Endothelial cell (in vitro differentiated cells): ENCODE measurements around the gene KIF24. TPM values are rescaled to one million over a fixed set of nuclear protein-coding genes. Genes with fewer than 3 reads are reported as not detected.

Experiments
- DNase-seq: peaks from one replicate; pipeline ENCODE4 v3.0.0; 2021; ENCODE audit warnings: low spot score
- H3K27ac Mint-ChIP-seq: one replicate; pipeline ENCODE4 v1.8.0; 2021; ENCODE audit warnings: mixed read lengths, inconsistent platforms; ENCODE audit not compliant: unreplicated experiment
- H3K27me3 Mint-ChIP-seq: one replicate; pipeline ENCODE4 v1.8.0; 2021; ENCODE audit warnings: mild to moderate bottlenecking, moderate library complexity, mixed read lengths, inconsistent platforms; ENCODE audit not compliant: unreplicated experiment
- H3K36me3 Mint-ChIP-seq: one replicate; pipeline ENCODE4 v1.8.0; 2021; ENCODE audit warnings: mild to moderate bottlenecking, low read depth, mixed read lengths, inconsistent platforms; ENCODE audit not compliant: unreplicated experiment
- H3K4me1 Mint-ChIP-seq: one replicate; pipeline ENCODE4 v1.8.0; 2021; ENCODE audit warnings: mild to moderate bottlenecking, mixed read lengths, inconsistent platforms; ENCODE audit not compliant: unreplicated experiment
- H3K4me3 Mint-ChIP-seq: one replicate; pipeline ENCODE4 v1.8.0; 2021; ENCODE audit warnings: mild to moderate bottlenecking, mixed read lengths, inconsistent platforms; ENCODE audit not compliant: unreplicated experiment
- H3K9me3 Mint-ChIP-seq: one replicate; pipeline ENCODE4 v1.8.0; 2021; ENCODE audit warnings: mixed read lengths, inconsistent platforms; ENCODE audit not compliant: unreplicated experiment
- CTCF ChIP-seq: fragments of 200-600 bp; sonication (generic); IDR thresholded peaks from one replicate; pipeline ENCODE4 v1.5.0; 2021; ENCODE audit warnings: antibody characterized with exemption; ENCODE audit not compliant: unreplicated experiment
- long read RNA-seq: library from polyadenylated mRNA; unstranded; transcript quantifications from one replicate; pipeline ENCODE4 v2.0.0, GENCODE V29; 2020; ENCODE audit not compliant: unreplicated experiment
- total RNA-seq: library from RNA; stranded (reverse); fragmentation: NEBNext Ultra II Directional; extraction: Animal tissue kit (Norgen Biotek cat#: 25700); gene quantifications from one replicate; pipeline ENCODE4 v1.2.1, GENCODE V29; 2021; ENCODE audit not compliant: unreplicated experiment

The KIF24 gene
- total RNA-seq = 2.2 TPM
- long read RNA-seq = 0 reads

- peak within 1 kb of the TSS; percentile 99 for H3K27ac Mint-ChIP-seq
- H3K9me3 Mint-ChIP-seq = no peaks in the 10 kb centered on the region
- peak within 1 kb of the TSS; percentile 98 for H3K4me3 Mint-ChIP-seq
- H3K36me3 Mint-ChIP-seq = peaks cover 3% of the 10 kb centered on the region
- no peak for TF ChIP-seq CTCF
- peaks cover 13% of the 10 kb centered on the region for H3K4me1 Mint-ChIP-seq
- peaks cover 5% of the 10 kb centered on the region for H3K27me3 Mint-ChIP-seq
- peak; percentile 95 for DNase-seq
These were observed at the start of gene KIF24, which contains the start of gene NUDT2 for GRCh38 chr9:34328987-34329832. Gene KIF24, minus strand, starts transcription at chr9:34329268. Its CDS starts 17,922 bp downstream, at chr9:34311346. Gene NUDT2, plus strand, starts transcription at chr9:34329569. Its CDS starts 9,471 bp downstream, at chr9:34339040.

GRCh38 chr9:34378376-34379060 lies 49.5 kb upstream of the KIF24 start:
- H3K4me3 Mint-ChIP-seq = peak overlapping the region; percentile 39
- no peaks in the 10 kb centered on the region for H3K9me3 Mint-ChIP-seq
- H3K36me3 Mint-ChIP-seq = peaks cover 11% of the 10 kb centered on the region
- peaks cover 34% of the 10 kb centered on the region for H3K27me3 Mint-ChIP-seq
- peaks cover 32% of the 10 kb centered on the region for H3K4me1 Mint-ChIP-seq
- TF ChIP-seq CTCF = no peak
- DNase-seq = no peak
- peak overlapping the region; percentile 44 for H3K27ac Mint-ChIP-seq

DNA sequence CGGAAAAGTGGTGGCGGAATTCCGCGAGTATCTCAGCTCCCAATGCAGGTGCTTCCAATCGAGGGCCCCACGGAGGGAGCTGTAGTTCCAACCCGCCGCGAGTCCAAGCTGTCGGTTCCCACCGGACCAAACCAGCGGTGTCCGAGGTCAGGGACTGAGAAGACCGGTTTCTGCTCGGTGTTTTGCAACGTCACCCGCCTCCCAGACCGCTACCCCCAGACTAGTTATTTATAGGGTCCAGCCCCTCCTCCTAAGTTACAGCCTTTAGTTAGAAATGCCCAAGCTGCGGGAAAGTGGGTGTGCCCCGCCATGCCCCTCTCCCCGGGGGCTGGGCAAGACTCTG lies 48.3 kb upstream of the KIF24 start:
- no peak for DNase-seq
- Mint-ChIP-seq H3K4me3 (peak overlapping the region; percentile 97), H3K27me3 (peaks cover 35% of the 10 kb centered on the region), H3K9me3 (no peaks in the 10 kb centered on the region), H3K27ac (no peak overlapping the region), H3K4me1 (peaks cover 32% of the 10 kb centered on the region), H3K36me3 (peaks cover 14% of the 10 kb centered on the region)
- no peak for TF ChIP-seq CTCF

GRCh38 chr9:34376596-34377403 lies 47.7 kb upstream of the KIF24 start, which contains the start of gene MYORG:
Gene MYORG, minus strand, starts transcription at chr9:34376898. Its CDS starts 3,955 bp downstream, at chr9:34372943.
- peak within 1 kb of the TSS; percentile 90 for H3K27ac Mint-ChIP-seq
- no peak for TF ChIP-seq CTCF
- peak within 1 kb of the TSS; percentile 97 for H3K4me3 Mint-ChIP-seq
- no peaks in the 10 kb centered on the region for H3K9me3 Mint-ChIP-seq
- peak; percentile 86 for DNase-seq
- H3K27me3 Mint-ChIP-seq = peaks cover 32% of the 10 kb centered on the region
- H3K36me3 Mint-ChIP-seq = peaks cover 17% of the 10 kb centered on the region
- H3K4me1 Mint-ChIP-seq = peaks cover 32% of the 10 kb centered on the region
